Measurements from ENCODE around the gene DACT2.

DNA sequence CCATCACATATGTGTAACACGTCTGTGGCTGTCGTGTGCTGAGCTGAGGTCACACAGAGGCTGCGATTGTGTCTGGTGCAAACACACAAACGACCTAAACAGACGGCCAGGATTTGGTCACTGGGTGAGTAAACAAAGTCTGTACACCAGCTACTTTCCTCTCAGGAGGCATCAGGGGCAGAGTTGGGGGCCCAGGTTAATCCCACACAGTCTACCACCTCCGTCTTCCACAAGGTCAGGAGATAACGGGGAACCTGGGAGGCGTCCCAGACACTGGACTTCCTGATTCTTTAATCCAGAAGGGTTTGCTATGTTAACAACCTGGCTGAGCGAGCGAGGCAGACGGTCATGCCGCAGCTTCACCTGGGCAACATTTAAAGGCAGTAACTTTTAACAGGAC, 1.5 kb downstream of the DACT2 start:
- no peak for TF ChIP-seq OSR1 (CRISPR knock-in tag; IDR thresholded peaks at IDR 0.05)
- no peak for TF ChIP-seq SNAI2 (CRISPR knock-in tag; IDR thresholded peaks at IDR 0.05)
- TF ChIP-seq CSRNP3 (CRISPR knock-in tag; IDR thresholded peaks at IDR 0.05): no peak
- TF ChIP-seq ZFP3 (CRISPR knock-in tag; IDR thresholded peaks at IDR 0.05): no peak
- TF ChIP-seq, protein P1, sequence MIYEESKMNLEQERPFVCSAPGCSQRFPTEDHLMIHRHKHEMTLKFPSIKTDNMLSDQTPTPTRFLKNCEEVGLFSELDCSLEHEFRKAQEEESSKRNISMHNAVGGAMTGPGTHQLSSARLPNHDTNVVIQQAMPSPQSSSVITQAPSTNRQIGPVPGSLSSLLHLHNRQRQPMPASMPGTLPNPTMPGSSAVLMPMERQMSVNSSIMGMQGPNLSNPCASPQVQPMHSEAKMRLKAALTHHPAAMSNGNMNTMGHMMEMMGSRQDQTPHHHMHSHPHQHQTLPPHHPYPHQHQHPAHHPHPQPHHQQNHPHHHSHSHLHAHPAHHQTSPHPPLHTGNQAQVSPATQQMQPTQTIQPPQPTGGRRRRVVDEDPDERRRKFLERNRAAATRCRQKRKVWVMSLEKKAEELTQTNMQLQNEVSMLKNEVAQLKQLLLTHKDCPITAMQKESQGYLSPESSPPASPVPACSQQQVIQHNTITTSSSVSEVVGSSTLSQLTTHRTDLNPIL (CRISPR knock-in tag; IDR thresholded peaks at IDR 0.05; ENCODE audit: low read depth): no peak
- no peak for TF ChIP-seq RARB (CRISPR knock-in tag; IDR thresholded peaks at IDR 0.05)
- no peak for TF ChIP-seq PPARA (CRISPR knock-in tag; IDR thresholded peaks at IDR 0.05; ENCODE audit: borderline replicate concordance)
- TF ChIP-seq, protein P2, sequence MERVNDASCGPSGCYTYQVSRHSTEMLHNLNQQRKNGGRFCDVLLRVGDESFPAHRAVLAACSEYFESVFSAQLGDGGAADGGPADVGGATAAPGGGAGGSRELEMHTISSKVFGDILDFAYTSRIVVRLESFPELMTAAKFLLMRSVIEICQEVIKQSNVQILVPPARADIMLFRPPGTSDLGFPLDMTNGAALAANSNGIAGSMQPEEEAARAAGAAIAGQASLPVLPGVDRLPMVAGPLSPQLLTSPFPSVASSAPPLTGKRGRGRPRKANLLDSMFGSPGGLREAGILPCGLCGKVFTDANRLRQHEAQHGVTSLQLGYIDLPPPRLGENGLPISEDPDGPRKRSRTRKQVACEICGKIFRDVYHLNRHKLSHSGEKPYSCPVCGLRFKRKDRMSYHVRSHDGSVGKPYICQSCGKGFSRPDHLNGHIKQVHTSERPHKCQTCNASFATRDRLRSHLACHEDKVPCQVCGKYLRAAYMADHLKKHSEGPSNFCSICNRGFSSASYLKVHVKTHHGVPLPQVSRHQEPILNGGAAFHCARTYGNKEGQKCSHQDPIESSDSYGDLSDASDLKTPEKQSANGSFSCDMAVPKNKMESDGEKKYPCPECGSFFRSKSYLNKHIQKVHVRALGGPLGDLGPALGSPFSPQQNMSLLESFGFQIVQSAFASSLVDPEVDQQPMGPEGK (CRISPR knock-in tag; IDR thresholded peaks at IDR 0.05; ENCODE audit: borderline replicate concordance): no peak
- TF ChIP-seq ARNTL (CRISPR knock-in tag; IDR thresholded peaks at IDR 0.05; ENCODE audit: borderline replicate concordance, low read depth): no peak
- no peak for TF ChIP-seq TOX (CRISPR knock-in tag; IDR thresholded peaks at IDR 0.05; ENCODE audit: borderline replicate concordance)
- TF ChIP-seq ZNF8 (CRISPR knock-in tag; IDR thresholded peaks at IDR 0.05): no peak
- TF ChIP-seq, protein P3, sequence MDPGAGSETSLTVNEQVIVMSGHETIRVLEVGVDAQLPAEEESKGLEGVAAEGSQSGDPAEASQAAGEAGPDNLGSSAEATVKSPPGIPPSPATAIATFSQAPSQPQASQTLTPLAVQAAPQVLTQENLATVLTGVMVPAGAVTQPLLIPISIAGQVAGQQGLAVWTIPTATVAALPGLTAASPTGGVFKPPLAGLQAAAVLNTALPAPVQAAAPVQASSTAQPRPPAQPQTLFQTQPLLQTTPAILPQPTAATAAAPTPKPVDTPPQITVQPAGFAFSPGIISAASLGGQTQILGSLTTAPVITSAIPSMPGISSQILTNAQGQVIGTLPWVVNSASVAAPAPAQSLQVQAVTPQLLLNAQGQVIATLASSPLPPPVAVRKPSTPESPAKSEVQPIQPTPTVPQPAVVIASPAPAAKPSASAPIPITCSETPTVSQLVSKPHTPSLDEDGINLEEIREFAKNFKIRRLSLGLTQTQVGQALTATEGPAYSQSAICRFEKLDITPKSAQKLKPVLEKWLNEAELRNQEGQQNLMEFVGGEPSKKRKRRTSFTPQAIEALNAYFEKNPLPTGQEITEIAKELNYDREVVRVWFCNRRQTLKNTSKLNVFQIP (CRISPR knock-in tag; IDR thresholded peaks at IDR 0.05; ENCODE audit: borderline replicate concordance, low read depth): no peak
- no peak for TF ChIP-seq ESRRG (CRISPR knock-in tag; IDR thresholded peaks at IDR 0.05)
